GM06990 (cell line): ENCODE data around the gene TBXA2R.
"Not testable (repeated sequence)": the region's sequence is repeated elsewhere in the genome, so short reads cannot be mapped to it uniquely, and the experiment has no call there.

Source experiments
- DNase-seq: peaks from one replicate; pipeline ENCODE4 v3.0.0-alpha.2; 2011; ENCODE audit not compliant: insufficient read length; ENCODE audit errors: extremely low read depth
- H3K27me3 ChIP-seq: replicated peaks from 2 replicates; pipeline ENCODE4 v1.6.0; 2011; ENCODE audit warnings: low read length; ENCODE audit not compliant: control insufficient read depth, insufficient read depth
- H3K36me3 ChIP-seq: 2 replicates; pipeline ENCODE4 v1.5.1; 2011; ENCODE audit warnings: low read length; ENCODE audit not compliant: control insufficient read depth, insufficient read depth
- H3K4me3 ChIP-seq: replicated peaks from 2 replicates; pipeline ENCODE4 v1.5.1; 2011; ENCODE audit warnings: low read depth, mild to moderate bottlenecking, control low read depth, low read length
- TF ChIP-seq, protein P1 (sequence below): IDR thresholded peaks from 2 replicates; pipeline ENCODE4 v1.5.1; 2011; ENCODE audit warnings: low read length, control low read depth, mild to moderate bottlenecking, inconsistent platforms; ENCODE audit not compliant: insufficient read depth, poor library complexity, severe bottlenecking

Gene TBXA2R

DNA sequence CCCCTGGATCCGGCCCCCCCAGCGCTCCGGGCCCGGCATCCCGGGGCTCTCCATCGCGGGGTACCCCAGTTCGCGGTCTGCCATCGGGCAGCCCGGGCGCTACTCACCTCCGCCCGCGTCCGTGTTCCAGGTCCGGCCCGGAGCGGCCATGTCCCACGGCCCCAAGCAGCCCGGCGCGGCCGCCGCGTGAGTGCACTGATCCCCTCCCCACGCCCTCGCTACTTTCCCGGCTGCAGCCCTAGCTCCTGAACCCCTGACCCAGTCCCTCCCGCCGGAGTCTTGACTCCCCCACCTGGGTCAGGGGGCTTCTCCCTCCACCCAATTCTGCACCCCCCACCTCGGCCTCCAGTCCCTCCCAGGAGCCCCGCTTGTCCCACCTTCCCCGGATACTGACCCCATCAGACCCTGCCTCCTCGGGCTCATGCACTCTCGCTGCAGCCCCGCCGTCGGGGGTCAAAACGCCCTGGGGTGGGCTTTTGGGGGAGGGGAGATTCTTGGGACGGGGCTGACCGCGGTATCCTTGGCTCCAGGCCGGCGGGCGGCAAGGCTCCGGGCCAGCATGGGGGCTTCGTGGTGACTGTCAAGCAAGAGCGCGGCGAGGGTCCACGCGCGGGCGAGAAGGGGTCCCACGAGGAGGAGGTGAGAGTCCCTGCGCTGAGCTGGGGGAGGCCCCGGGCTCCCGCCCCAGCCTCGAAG, 33.4 kb downstream of the TBXA2R start:
- Histone ChIP-seq H3K4me3 (peak overlapping the region; percentile 89), H3K36me3 (peaks cover 5% of the 10 kb centered on the region), H3K27me3 (no peaks in the 10 kb centered on the region)
- TF ChIP-seq, protein P1, sequence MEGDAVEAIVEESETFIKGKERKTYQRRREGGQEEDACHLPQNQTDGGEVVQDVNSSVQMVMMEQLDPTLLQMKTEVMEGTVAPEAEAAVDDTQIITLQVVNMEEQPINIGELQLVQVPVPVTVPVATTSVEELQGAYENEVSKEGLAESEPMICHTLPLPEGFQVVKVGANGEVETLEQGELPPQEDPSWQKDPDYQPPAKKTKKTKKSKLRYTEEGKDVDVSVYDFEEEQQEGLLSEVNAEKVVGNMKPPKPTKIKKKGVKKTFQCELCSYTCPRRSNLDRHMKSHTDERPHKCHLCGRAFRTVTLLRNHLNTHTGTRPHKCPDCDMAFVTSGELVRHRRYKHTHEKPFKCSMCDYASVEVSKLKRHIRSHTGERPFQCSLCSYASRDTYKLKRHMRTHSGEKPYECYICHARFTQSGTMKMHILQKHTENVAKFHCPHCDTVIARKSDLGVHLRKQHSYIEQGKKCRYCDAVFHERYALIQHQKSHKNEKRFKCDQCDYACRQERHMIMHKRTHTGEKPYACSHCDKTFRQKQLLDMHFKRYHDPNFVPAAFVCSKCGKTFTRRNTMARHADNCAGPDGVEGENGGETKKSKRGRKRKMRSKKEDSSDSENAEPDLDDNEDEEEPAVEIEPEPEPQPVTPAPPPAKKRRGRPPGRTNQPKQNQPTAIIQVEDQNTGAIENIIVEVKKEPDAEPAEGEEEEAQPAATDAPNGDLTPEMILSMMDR, result no peak
- DNase-seq, result no peak

DNA sequence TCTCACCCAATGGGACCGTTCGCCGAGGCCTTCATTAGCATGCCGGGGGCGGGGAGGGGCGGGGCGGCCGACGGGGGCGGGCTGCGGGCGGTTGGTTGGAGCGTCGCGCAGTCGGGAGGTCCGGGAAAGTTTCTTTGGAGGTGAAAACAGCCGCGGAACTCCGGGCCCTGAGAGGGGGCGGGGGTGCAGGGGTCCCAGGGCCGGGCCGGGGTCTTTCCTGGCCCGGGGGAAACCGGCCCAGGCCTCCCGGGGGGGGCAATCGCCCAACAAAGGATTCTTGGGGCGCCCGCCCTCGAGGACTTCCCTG, 33.9 kb downstream of the TBXA2R start, which contains the start of gene HMG20B:
TSS of gene HMG20B (plus strand) at position 90 of the 307 bp plus-strand sequence. CDS start 366 bp downstream, outside the sequence.
- Histone ChIP-seq H3K4me3 (peak within 1 kb of the TSS; percentile 89), H3K27me3 (no peaks in the 10 kb centered on the region), H3K36me3 (peaks cover 5% of the 10 kb centered on the region)
- no peak for DNase-seq
- TF ChIP-seq, protein P1, result no peak

DNA sequence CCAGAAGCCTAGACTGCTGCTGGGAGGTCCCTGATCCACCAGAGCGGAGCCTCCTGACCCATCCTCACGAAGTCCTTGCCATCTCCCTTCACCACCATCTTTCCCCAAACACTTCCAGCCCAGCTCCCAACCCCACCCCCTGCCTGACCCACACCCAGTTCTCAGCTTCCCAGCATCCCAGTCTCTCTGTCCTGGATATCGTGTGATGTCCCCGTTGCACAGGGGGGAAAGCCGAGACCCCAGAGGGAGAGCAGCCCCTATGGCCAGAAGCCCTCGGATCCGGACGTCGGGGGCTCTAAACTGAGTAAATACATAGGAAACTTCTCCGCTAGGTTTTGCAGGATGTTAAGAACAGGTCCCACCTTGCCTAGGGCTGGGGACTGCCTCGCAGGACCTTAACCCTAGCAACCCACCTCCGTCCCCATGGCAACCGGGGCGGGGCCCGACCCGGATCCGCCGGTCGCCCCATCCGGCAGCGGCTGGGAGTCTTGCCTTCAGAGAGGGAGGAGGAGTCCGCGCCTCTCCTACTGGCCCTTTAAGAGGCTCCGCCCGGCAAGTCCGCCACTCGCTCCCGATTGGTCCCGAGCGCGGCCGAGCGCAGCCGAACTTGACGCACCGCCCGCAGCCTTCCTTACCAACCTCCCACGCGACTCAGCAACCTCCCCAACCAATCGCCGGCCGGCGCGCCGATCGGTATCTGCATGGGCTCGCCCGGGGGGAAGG, 34.4 kb downstream of the TBXA2R start:
- TF ChIP-seq, protein P1, result no peak
- peak; percentile 100 for DNase-seq
- H3K36me3 ChIP-seq, result peaks cover 5% of the 10 kb centered on the region
- H3K27me3 ChIP-seq, result no peaks in the 10 kb centered on the region
- peak overlapping the region; percentile 45 for H3K4me3 ChIP-seq

DNA sequence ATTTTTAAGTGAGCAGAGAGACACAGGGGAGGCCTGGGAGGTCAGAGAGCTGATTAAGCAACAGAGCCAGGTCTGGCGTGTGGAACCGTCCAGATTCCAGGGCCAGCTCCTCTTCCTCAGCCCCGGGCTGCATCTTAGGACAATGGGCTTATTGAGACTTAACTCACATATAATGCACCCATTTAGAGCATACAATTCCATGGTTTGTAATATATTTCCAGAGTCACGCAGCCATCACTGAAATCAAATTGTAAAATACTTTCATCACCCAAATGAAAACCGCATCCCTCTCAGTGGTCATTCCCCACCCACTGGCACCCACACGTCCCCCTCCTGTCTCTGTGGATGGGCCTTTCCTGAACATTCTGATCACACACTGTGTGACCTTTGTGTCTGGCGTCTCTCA, 36.1 kb downstream of the TBXA2R start:
- Histone ChIP-seq H3K36me3 (no peaks in the 10 kb centered on the region), H3K4me3 (no peak overlapping the region), H3K27me3 (no peaks in the 10 kb centered on the region)
- DNase-seq, result no peak
- TF ChIP-seq, protein P1, result no peak

DNA sequence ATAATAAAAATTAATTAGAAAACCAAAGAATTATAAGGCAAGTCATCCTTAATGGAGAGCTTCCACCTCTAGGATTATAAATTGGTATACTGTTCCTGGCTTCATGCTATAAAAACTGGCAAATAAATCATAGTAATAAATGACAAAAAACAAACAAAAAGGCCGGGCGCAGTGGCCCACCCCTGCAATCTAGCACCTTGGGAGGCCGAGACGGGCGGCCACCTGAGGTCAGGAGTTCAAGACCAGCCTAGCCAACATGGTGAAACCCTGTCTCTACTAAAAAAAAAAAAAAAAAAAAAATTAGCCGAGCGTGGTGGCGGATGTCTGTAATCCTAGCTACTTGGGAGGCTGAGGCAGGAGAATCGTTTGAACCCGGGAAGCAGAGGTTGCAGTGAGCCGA, 36.6 kb downstream of the TBXA2R start:
- H3K4me3 ChIP-seq, DNase-seq, H3K27me3 ChIP-seq, H3K36me3 ChIP-seq: not testable (repeated sequence)

DNA sequence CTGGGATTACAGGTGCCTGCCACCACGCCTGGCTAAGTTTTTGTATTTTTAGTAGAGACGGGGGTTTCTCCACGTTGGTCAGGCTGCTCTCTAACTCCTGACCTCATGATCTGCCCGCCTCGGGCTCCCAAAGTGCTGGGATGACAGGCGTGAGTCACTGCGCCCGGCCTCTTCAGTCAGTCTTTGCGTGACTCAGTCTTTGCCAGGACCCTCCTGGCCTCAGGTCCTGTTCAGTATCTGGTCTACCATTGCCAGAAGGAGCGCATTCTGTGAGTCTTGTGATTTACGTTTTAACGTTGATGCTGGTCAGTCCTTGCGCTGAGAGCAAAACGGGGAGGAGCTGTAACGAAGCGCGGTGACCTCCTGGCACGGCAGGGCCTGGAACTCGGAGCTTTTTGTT, 41.5 kb downstream of the TBXA2R start:
- DNase-seq, result no peak
- Histone ChIP-seq H3K27me3 (no peaks in the 10 kb centered on the region), H3K4me3 (no peak overlapping the region), H3K36me3 (no peaks in the 10 kb centered on the region)
- TF ChIP-seq, protein P1, result no peak
